ENCODE data around the gene NEUROD2.

GRCh38 chr17:39562395-39562794 is 45.3 kb downstream of the NEUROD2 start:
- TF ChIP-seq POLR2AphosphoS5 (IDR thresholded peaks at IDR 0.05), result no peak
- no peak for TF ChIP-seq POLR2A (IDR thresholded peaks at IDR 0.05)
